Uterus (tissue), 4 donors: Measurements from ENCODE around the gene SPON1. TPM values are rescaled to one million over a fixed set of nuclear protein-coding genes. Genes with fewer than 3 reads are reported as not detected.
"Not testable (repeated sequence)": the region's sequence is repeated elsewhere in the genome, so short reads cannot be mapped to it uniquely, and the experiment has no call there.

Source experiments
- DNase-seq, 2 donors: peaks; one replicate each; pipeline ENCODE4 v3.0.0-alpha.2; 2019 to 2020
- H3K27ac ChIP-seq, 2 donors: fragments of 200-600 bp; sonication (generic); 1 replicate in 1 of 2; 2 replicates in 1 of 2; pipeline ENCODE4 v1.5.1; 2016 to 2018
- H3K27me3 ChIP-seq, 2 donors: fragments of 200-600 bp; sonication (generic); one replicate each; pipeline ENCODE4 v1.5.1; 2018 to 2019; ENCODE audit warnings: control low read depth in 1 of 2
- H3K36me3 ChIP-seq, 2 donors: fragments of 200-600 bp; sonication (generic); one replicate each; pipeline ENCODE4 v1.5.1; 2019; ENCODE audit warnings: control low read depth in 1 of 2
- H3K4me1 ChIP-seq, 2 donors: fragments of 200-600 bp; sonication (generic); one replicate each; pipeline ENCODE4 v1.5.1; 2018 to 2019; ENCODE audit warnings: control low read depth in 1 of 2
- H3K4me3 ChIP-seq, 2 donors: fragments of 200-600 bp; sonication (generic); 1 replicate in 1 of 2; 2 replicates in 1 of 2; pipeline ENCODE4 v1.5.1; 2018 to 2019; ENCODE audit warnings: mild to moderate bottlenecking in 1 of 2
- H3K9me3 ChIP-seq, 2 donors: fragments of 200-600 bp; sonication (generic); one replicate each; pipeline ENCODE4 v1.5.1; 2019; ENCODE audit warnings: control low read depth in 1 of 2
- POLR2A ChIP-seq, 2 donors: fragments of 450-650 bp; IDR thresholded peaks; one replicate each; pipeline ENCODE4 v1.6.1; 2016; ENCODE audit warnings: antibody characterized with exemption in 2 of 2, mild to moderate bottlenecking in 1 of 2, moderate library complexity in 1 of 2
- intact Hi-C: fragments of 100-400 bp; cut with DNase I; formaldehyde crosslinking; loops from one replicate; pipeline ENCODE4 v1.15.1; 2023; ENCODE audit warnings: low total_unique reads
- total RNA-seq, 4 donors: library from RNA; depleted of rRNA in 3 of 4; stranded (reverse); fragments of >200 nt in 3 of 4; gene quantifications; one replicate each; pipeline versions ENCODE4 v1.1.0 to v1.2.4, GENCODE V29; 2014 to 2023
- TF ChIP-seq, protein P1 (sequence below), 4 experiments: fragments of 200-600 bp in 2 of 4; fragments of 450-650 bp in 2 of 4; sonication (generic) in 2 of 4; IDR thresholded peaks; one replicate each; pipeline ENCODE4 v1.5.1; 2016 to 2019; ENCODE audit warnings: antibody characterized with exemption in 4 of 4, mild to moderate bottlenecking in 2 of 4, moderate library complexity in 1 of 4
- donor health status: DM: yes; HTN: yes; CAD: no.

The SPON1 gene
- total RNA-seq, 4 donors from 2014 or later = 18.8 to 139 (median 28.8) TPM

DNA sequence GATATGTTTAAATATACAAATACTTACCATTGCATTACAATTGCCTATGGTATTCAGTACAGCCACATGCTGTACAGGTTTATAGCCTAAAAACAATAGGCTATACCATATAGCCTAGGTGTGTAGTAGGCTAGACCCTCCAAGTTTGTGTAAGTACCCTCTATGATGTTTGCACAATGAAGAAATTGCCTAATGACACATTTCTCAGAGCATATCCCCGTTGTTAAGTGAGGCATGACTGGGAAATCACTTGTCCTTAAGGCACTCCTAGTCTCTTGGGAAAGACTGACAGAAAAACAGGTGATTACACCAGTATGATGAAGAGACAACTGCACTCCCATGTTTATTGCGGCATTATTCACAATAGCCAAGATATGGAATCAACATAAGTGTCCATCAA, 187.2 kb downstream of the SPON1 start:
- H3K9me3 ChIP-seq = no peaks in the 10 kb centered on the region
- H3K36me3 ChIP-seq = no peaks in the 10 kb centered on the region
- intact Hi-C loops = no loop called here
- no peaks in the 10 kb centered on the region for H3K27me3 ChIP-seq
- H3K4me3 ChIP-seq = no peak overlapping the region
- H3K27ac ChIP-seq = no peak overlapping the region
- TF ChIP-seq, protein P1, sequence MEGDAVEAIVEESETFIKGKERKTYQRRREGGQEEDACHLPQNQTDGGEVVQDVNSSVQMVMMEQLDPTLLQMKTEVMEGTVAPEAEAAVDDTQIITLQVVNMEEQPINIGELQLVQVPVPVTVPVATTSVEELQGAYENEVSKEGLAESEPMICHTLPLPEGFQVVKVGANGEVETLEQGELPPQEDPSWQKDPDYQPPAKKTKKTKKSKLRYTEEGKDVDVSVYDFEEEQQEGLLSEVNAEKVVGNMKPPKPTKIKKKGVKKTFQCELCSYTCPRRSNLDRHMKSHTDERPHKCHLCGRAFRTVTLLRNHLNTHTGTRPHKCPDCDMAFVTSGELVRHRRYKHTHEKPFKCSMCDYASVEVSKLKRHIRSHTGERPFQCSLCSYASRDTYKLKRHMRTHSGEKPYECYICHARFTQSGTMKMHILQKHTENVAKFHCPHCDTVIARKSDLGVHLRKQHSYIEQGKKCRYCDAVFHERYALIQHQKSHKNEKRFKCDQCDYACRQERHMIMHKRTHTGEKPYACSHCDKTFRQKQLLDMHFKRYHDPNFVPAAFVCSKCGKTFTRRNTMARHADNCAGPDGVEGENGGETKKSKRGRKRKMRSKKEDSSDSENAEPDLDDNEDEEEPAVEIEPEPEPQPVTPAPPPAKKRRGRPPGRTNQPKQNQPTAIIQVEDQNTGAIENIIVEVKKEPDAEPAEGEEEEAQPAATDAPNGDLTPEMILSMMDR (IDR thresholded peaks at IDR 0.05) = no peak
- no peak for TF ChIP-seq POLR2A (IDR thresholded peaks at IDR 0.05)
- DNase-seq = no peak
- H3K4me1 ChIP-seq = no peaks in the 10 kb centered on the region

DNA sequence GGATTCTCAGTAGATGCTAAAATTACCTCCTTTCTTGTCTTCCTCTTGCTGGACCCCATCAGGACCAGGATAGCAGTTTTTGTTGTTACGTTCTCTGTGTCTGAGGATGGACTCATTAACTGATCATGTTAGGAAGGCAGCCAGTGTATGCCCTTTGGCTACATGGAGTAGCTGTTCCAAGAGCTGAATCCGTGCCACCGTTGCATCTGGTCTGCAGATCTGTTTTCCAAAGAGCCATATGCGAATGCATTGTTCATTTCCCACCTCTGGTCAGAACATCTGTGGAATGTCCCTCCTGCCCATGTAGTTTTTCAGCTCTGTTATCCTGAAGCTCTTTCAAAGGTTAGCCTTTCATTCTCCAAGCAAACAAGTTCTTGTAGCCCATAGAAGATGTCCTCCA, 188.4 kb downstream of the SPON1 start:
- Histone ChIP-seq H3K4me3 (no peak overlapping the region), H3K9me3 (peaks cover 0 to 3% of the 10 kb centered on the region in 2 donors), H3K36me3 (no peaks in the 10 kb centered on the region), H3K27ac (no peak overlapping the region), H3K4me1 (no peaks in the 10 kb centered on the region), H3K27me3 (no peaks in the 10 kb centered on the region)
- intact Hi-C loops = no loop called here
- DNase-seq = no peak
- TF ChIP-seq, protein P1 (IDR thresholded peaks at IDR 0.05) = no peak
- no peak for TF ChIP-seq POLR2A (IDR thresholded peaks at IDR 0.05)

DNA sequence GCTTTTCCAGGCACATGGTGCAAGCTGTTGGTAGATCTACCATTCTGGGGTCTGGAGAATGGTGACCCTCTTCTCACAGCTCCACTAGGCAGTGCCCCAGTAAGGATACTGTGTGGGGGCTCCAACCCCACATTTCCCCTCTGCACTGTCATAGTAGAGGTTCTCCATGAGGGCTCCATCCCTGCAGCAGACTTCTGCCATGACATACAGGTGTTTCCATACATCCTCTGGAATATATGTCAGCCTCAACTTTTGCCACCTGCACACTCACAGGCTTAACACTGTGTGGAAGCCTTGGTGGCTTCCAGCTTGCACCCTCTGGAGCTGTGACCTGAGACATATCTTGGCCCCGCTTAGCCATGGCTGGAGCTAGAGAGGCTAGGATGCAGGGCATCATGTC, 191.6 kb downstream of the SPON1 start:
- H3K4me1 ChIP-seq, intact Hi-C loops: not testable (repeated sequence)

DNA sequence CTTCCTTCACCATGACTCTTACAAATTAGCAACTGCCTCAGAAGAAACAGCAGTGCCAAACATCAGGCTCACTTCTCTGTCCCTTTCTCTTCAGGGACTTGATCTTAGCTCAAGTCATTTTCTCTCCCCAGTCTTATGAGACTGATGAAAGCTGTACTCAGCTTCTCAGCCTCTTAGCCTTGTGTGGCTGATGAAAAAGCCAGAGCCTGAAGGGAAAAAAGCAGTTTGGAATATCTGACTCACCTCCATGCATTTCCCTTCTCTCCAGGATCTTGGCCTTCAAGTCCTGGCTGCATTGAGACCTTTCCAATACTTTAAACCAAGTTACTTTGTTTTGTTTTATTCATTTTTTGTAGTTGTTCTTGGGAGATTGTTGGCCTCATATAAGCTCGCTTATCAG, 195.9 kb downstream of the SPON1 start:
- no peak overlapping the region for H3K4me3 ChIP-seq
- intact Hi-C loops = no loop called here
- TF ChIP-seq POLR2A (IDR thresholded peaks at IDR 0.05) = no peak
- TF ChIP-seq, protein P1 (IDR thresholded peaks at IDR 0.05) = no peak
- no peak overlapping the region for H3K27ac ChIP-seq
- H3K27me3 ChIP-seq = no peaks in the 10 kb centered on the region
- H3K4me1 ChIP-seq = no peaks in the 10 kb centered on the region
- no peaks in the 10 kb centered on the region for H3K36me3 ChIP-seq
- DNase-seq = no peak
- H3K9me3 ChIP-seq = peaks cover 0 to 7% of the 10 kb centered on the region in 2 donors

More for the DNA sequence above, 191.6 kb downstream of the SPON1 start:
- not testable (repeated sequence) for H3K27me3 ChIP-seq, H3K27ac ChIP-seq, H3K36me3 ChIP-seq, DNase-seq, H3K4me3 ChIP-seq, H3K9me3 ChIP-seq

DNA sequence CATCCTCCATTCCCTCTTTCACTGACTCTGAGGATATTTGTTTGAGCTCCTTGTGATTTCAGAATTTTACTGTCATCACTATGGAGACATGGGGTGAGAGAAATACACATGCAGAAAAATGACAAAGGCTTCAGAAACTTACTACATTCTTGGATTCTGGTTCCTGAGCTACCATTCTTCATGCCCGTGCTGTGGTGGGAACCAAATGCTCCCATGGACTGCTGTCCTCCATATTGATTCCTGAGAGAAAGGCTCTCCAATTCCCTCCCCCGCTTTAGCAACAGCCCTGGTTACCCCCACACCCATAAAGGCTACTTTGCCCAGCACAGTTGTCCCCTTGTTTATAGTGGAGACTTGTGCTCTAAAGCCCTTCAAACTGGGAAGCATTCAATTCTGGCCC, 201.1 kb downstream of the SPON1 start:
- TF ChIP-seq, protein P1 (IDR thresholded peaks at IDR 0.05) = no peak
- no peak for TF ChIP-seq POLR2A (IDR thresholded peaks at IDR 0.05)
- intact Hi-C loops = no loop called here
- Histone ChIP-seq H3K9me3 (no peaks in the 10 kb centered on the region), H3K27me3 (no peaks in the 10 kb centered on the region), H3K4me3 (no peak overlapping the region), H3K27ac (no peak overlapping the region), H3K36me3 (no peaks in the 10 kb centered on the region), H3K4me1 (no peaks in the 10 kb centered on the region)
- no peak for DNase-seq

DNA sequence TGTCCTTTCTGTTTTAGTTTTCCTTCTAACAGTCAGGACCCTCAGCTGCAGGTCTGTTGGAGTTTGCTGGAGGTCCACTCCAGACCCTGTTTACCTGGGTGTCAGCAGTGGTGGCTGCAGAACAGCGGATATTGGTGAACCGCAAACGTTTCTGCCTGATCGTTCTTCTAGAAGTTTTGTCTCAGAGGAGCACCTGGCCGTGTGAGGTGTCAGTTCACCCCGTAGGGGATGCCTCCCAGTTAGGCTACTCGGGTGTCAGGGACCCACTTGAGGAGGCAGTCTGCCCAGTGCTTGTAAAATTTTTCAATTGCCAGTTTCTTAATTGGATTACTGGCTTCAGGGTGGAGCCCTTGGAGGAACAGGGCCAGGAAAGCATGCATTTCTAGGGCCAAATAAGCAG, 211.2 kb downstream of the SPON1 start:
- H3K4me1 ChIP-seq, H3K36me3 ChIP-seq, intact Hi-C loops, DNase-seq, H3K27ac ChIP-seq, H3K9me3 ChIP-seq, H3K4me3 ChIP-seq, H3K27me3 ChIP-seq: not testable (repeated sequence)
